Limb (tissue), 2 donors: ENCODE results near the gene PKNOX2.

Experiments used
- DNase-seq, 2 donors: peaks; one replicate each; pipeline ENCODE4 v3.0.0-alpha.2; 2016; ENCODE audit errors: extremely low spot score in 2 of 2

PKNOX2 gene

GRCh38 chr11:125258291-125259032, 93.9 kb downstream of the PKNOX2 start:
- no peak for DNase-seq

GRCh38 chr11:125261588-125261987, 97.0 kb downstream of the PKNOX2 start:
- no peak for DNase-seq

GRCh38 chr11:125262194-125262829, 97.8 kb downstream of the PKNOX2 start:
- peak in 1 of 2 donors; percentile 55 for DNase-seq

GRCh38 chr11:125262830-125263218, 98.3 kb downstream of the PKNOX2 start:
- peak in 1 of 2 donors; percentile 61 for DNase-seq

GRCh38 chr11:125263268-125263790, 98.8 kb downstream of the PKNOX2 start:
- DNase-seq, result peak; percentile 92 to 94

GRCh38 chr11:125264100-125265022, 99.8 kb downstream of the PKNOX2 start:
- peak; percentile 54 to 58 for DNase-seq

- DNase-seq, result no peak
Measured at GRCh38 chr11:125267548-125267947, 103.0 kb downstream of the PKNOX2 start.

- DNase-seq, result no peak
Measured at GRCh38 chr11:125268611-125269010, 104.1 kb downstream of the PKNOX2 start.

- DNase-seq, result no peak
Measured at GRCh38 chr11:125270106-125270505, 105.6 kb downstream of the PKNOX2 start.

- no peak for DNase-seq
Measured at GRCh38 chr11:125270711-125271110, 106.2 kb downstream of the PKNOX2 start.

GRCh38 chr11:125271483-125272091, 107.0 kb downstream of the PKNOX2 start:
- no peak for DNase-seq

GRCh38 chr11:125272092-125272491, 107.5 kb downstream of the PKNOX2 start:
- no peak for DNase-seq

- DNase-seq, result no peak
Measured at GRCh38 chr11:125272821-125273220, 108.3 kb downstream of the PKNOX2 start.

- no peak for DNase-seq
Measured at GRCh38 chr11:125273519-125274000, 109.0 kb downstream of the PKNOX2 start.

GRCh38 chr11:125274309-125274708, 109.8 kb downstream of the PKNOX2 start:
- no peak for DNase-seq

GRCh38 chr11:125274774-125275173, 110.2 kb downstream of the PKNOX2 start:
- DNase-seq, result no peak

GRCh38 chr11:125275905-125276618, 111.5 kb downstream of the PKNOX2 start:
- no peak for DNase-seq

- DNase-seq, result no peak
Measured at GRCh38 chr11:125276619-125276976, 112.0 kb downstream of the PKNOX2 start.

GRCh38 chr11:125279676-125280418, 115.3 kb downstream of the PKNOX2 start:
- DNase-seq, result no peak

- DNase-seq, result no peak
Measured at GRCh38 chr11:125280646-125281045, 116.1 kb downstream of the PKNOX2 start.
